GM10266 (cell line): ENCODE data around the gene ARRDC3.
"Not testable (repeated sequence)": the region's sequence is repeated elsewhere in the genome, so short reads cannot be mapped to it uniquely, and the experiment has no call there.

Source experiments
- DNase-seq: peaks from one replicate; pipeline ENCODE4 v3.0.0; 2012; ENCODE audit errors: extremely low spot score
- CTCF ChIP-seq: IDR thresholded peaks from 2 replicates; pipeline ENCODE4 v1.5.1; 2012; ENCODE audit warnings: mild to moderate bottlenecking, low read depth; ENCODE audit not compliant: control insufficient read depth, insufficient read depth; ENCODE audit errors: missing control alignments

The ARRDC3 gene

GRCh38 chr5:91403438-91403837 is 20.3 kb upstream of the ARRDC3 start:
- no peak for DNase-seq
- no peak for TF ChIP-seq CTCF

GRCh38 chr5:91401175-91401574 is 18.1 kb upstream of the ARRDC3 start:
- no peak for TF ChIP-seq CTCF
- no peak for DNase-seq

- no peak for TF ChIP-seq CTCF
- DNase-seq = no peak
Observed at GRCh38 chr5:91397791-91398190, 14.7 kb upstream of the ARRDC3 start.

GRCh38 chr5:91390268-91390667 is 7.2 kb upstream of the ARRDC3 start:
- no peak for TF ChIP-seq CTCF
- no peak for DNase-seq

- not testable (repeated sequence) for DNase-seq
Observed at GRCh38 chr5:91389555-91389954, 6.4 kb upstream of the ARRDC3 start.

- TF ChIP-seq CTCF = no peak
- no peak for DNase-seq
Observed at GRCh38 chr5:91388362-91388761, 5.2 kb upstream of the ARRDC3 start.

GRCh38 chr5:91386120-91386519 is 3.0 kb upstream of the ARRDC3 start:
- TF ChIP-seq CTCF = no peak
- DNase-seq = no peak

GRCh38 chr5:91385596-91385995 is 2.5 kb upstream of the ARRDC3 start:
- not testable (repeated sequence) for DNase-seq
